GM21381 (cell line): ENCODE data around the gene SMYD3.

Experiments used
- ATAC-seq: cut with Tn5 transposase; IDR thresholded peaks from one replicate; pipeline ENCODE4 v1.9.1; 2021; ENCODE audit warnings: mild to moderate bottlenecking, moderate library complexity; ENCODE audit not compliant: unreplicated experiment

Gene SMYD3

GRCh38 chr1:246311461-246311860, 195.6 kb downstream of the SMYD3 start:
- ATAC-seq, result no peak

GRCh38 chr1:246309247-246309884, 197.7 kb downstream of the SMYD3 start:
- ATAC-seq, result no peak

DNA sequence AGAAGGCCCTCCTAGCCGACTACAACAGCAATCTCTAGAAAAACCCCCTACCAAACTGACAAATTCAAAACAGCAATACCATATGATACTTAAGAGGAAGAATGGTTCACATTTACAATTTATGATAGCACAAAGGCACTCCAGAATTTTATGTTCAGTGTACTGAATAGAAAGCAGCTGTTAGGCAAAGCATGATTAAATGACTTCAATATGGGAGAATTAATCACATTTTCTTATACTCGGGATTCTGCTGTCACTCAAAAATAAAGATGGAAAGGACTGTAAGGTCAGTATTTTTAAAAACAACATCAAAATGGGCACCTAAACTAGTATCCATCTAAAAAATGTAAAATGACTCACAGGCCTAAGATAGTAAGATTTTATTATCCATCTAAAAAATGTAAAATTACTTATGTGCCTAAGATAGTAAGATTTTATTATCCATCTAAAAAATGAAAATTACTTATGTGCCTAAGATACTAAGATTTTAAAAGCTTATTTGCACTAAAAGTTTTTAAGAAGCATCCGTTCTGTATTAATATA, 198.5 kb downstream of the SMYD3 start:
- ATAC-seq, result no peak

DNA sequence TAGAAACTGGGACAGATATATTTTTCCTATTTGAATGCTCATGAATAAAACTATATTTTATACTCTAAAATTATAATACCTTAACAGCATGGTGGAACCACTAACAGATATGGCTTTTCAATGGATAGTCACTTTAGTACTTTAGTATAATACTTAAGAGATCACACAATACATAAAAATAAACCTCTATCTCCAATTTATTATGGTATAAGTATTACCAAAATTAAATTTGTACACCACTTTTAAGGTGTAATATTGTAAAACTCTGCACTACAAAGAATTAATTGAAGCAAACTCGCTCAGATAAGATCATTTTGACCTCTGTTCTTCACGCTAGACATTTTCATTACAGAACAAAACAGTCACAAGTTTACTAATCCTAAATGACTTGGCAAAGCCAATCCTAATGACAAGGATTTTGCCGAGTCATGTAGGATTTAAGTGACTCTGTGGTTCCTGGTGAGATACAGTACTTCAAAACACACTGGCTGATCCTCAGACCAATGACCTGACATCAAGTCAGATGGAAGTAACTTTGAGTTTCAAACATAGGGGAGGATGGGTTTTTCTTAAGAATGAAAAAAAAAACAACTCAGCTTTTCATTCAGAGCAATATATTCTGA, 200.6 kb downstream of the SMYD3 start:
- ATAC-seq, result no peak

DNA sequence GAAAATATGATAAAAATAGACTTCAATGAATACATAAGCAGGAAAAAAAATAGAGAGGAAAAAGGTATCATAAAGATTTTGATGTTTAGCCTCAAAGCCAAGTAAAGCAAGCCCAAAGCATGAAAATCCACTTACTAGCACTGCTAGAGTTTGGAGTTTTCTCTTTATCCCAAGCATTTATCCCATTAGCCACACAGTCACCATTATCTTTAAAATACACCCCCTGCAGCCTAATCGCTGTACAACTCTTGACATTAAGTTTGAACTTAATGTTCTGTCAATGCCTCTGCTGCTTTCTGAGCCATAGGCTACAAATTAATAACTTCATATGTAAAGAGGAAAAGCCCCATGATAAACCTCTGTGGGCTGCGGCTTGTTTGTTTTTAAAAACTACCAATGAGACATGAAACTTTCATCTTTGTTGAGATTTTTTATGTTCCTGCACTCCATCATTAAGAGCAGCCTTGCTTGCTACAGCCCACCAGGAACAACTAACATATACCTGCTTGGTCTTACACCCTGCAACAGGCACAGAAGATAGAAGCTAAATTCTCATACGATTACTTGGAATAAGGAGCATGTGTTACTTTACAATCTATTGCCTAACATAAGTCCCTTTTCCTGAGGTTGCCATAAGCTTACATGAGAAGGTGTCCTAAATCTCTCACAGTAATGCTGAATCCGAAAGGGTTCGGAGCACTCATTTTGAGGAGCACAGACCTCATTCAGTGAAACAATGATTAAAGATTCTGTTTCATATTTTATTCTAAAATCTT, 202.4 kb downstream of the SMYD3 start:
- ATAC-seq, result no peak

DNA sequence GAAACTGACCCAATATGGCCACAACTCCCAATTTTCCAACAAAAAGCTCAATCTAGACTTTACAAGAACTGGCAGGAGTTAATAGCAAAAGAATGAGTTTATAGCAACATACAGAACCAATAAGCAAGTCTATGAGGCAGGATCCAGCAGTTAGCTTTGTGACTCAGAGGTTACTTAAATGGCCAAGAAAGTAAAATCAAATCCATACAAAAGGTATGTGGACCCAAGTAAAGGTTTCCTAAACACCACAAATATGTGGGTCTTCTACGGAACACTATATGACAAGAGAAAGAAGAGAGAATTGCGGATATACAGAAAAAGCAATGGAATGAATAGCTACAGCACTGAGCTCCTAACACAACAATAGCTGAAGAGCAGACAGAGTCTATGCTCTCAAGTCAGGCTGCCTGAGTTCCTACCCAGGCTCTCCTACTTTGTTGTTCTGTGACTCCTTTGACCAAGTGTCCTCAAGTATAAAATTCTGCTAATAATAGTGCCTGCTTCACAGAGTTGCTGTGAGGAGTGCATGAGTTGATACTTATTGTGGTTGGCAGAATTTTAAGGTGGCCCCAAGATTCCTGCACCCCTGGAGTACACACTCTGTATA, 204.3 kb downstream of the SMYD3 start:
- ATAC-seq, result no peak

- ATAC-seq, result no peak
Measured at GRCh38 chr1:246302251-246302625, 204.8 kb downstream of the SMYD3 start.

DNA sequence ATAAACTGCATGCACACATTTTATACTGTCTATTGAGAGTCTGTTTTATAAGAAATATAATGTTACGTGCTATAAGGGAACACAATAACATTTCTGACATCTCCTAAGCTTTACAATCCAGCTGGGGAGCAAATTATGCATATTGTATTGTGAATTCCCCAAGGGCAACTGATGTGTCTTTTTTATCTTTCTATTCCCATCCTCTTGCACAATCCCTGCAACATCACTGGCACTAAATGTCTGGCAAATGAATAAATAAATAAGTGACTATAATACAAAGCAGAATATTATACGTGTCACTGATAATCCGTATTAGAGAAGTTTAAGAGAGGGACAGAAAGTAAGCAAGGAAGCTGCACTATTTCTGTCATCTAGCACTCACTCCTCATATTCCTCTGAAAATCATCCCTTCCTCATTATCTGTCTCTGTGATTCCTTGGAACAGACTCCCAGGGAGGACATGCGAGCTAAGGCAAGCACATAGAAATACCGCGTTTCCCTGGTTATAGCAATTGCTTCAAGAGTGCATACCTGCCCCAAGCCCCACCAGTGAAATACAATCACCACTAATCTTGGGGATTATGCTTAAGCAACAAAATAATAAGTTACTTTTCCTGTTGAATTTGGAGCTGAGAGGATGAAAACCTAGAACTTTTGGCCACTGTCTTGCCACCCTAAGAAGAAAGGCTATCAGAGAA, 205.4 kb downstream of the SMYD3 start:
- ATAC-seq, result no peak

GRCh38 chr1:246300626-246301549, 206.2 kb downstream of the SMYD3 start:
- ATAC-seq, result no peak

- ATAC-seq, result no peak
Measured at GRCh38 chr1:246297279-246298265, 209.5 kb downstream of the SMYD3 start.

- no peak for ATAC-seq
Measured at GRCh38 chr1:246295968-246296367, 211.1 kb downstream of the SMYD3 start.

DNA sequence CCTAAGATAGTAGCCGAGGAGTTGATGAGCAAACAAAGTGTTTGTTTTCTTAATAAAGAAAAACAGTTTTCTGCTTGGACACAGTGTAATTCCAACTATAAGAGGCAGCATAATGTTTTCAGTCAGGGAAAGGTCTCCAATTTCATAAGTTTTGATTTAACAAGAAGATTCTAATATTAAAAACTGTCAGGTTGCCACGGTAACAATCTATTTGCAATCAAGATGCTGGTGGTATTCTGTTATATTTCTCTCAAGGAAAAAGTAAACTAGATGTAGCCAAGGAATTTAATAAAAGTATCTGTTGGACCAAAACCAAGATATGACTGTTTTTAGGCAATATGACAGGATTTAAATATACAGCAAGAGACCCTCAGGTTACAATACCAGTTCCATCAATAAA, 211.7 kb downstream of the SMYD3 start:
- no peak for ATAC-seq

DNA sequence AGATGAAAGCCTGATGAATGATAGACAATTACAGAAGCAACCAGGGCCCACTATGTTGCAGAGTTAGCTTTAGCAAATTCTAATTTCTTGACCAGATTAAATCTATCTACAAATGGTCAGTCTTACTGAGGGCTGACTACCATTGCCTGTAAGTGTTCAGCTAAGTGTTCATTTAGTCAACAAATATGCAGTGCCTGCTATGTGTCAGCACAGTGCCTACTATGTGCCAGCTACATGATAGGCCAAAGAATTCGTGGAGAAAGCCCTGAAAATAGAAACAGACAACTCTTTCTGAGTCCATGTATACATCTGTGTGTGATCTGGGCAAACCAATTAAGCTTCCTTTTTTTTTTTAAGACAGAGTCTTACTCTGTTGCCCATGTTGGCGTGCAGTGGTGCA, 212.8 kb downstream of the SMYD3 start:
- ATAC-seq, result no peak

GRCh38 chr1:246293366-246294121, 213.5 kb downstream of the SMYD3 start:
- no peak for ATAC-seq

- ATAC-seq, result no peak
Measured at GRCh38 chr1:246292571-246292970, 214.5 kb downstream of the SMYD3 start.

DNA sequence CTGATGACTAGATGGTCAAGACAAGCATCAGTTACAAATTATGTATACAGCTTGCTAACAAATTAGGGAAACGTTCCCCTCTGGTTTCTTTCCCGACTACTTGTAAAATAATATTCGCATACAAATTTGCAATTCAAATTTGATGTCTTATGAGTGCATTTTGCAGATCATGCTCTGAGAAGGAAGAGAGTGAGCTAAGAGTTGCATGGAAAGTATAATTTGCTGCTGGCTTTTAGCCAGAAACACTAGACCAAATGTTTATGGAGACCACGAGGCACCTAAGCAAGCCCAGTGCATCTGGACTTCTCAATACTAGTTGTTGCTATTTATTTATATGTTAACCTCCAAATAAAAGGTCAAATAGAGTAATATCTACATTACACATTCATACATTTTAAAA, 216.0 kb downstream of the SMYD3 start:
- ATAC-seq, result no peak

- no peak for ATAC-seq
Measured at GRCh38 chr1:246283771-246284410, 223.2 kb downstream of the SMYD3 start.
